H1 (cell line): ENCODE data around the gene ZBTB14. TPM values are rescaled to one million over a fixed set of nuclear protein-coding genes. Genes with fewer than 3 reads are reported as not detected.
A peak's percentile ranks its signal among the peaks of the same experiment; 100 is the strongest.

Experiments used
- CTCF ChIA-PET: fragments of 300-600 bp; sonication (Branson Sonifier 250); formaldehyde crosslinking; loops from one replicate; lab custom pipeline; 2021; ENCODE audit not compliant: partially characterized antibody; lab: Charles Lee
- POLR2A ChIA-PET: fragments of 300-600 bp; sonication (Branson Sonifier 250); formaldehyde crosslinking; loops from one replicate; lab custom pipeline; 2021; ENCODE audit warnings: inconsistent platforms; ENCODE audit not compliant: partially characterized antibody; lab: Charles Lee
- DNase-seq, 2 experiments: peaks; one replicate each; pipeline versions ENCODE4 v3.0.0 to v3.0.0-alpha.2; 2010 to 2022; ENCODE audit warnings: low spot score in 2 of 2, low read depth in 1 of 2, mixed read lengths in 1 of 2
- FAIRE-seq: peaks from 2 replicates; lab custom pipeline; 2011; peaks lifted over from hg19 to GRCh38; lab: Jason Lieb, UNC
- H2AFZ ChIP-seq: 2 replicates; pipeline ENCODE4 v1.8.1; 2012; ENCODE audit warnings: low read length, inconsistent platforms
- H2AK5ac ChIP-seq: 2 replicates; pipeline ENCODE4 v1.6.1; 2013; ENCODE audit warnings: low read depth, low read length
- H2BK120ac ChIP-seq: replicated peaks from 2 replicates; pipeline ENCODE3; 2013; ENCODE audit warnings: low read depth, low read length, inconsistent platforms
- H2BK12ac ChIP-seq: 2 replicates; pipeline ENCODE4 v1.6.1; 2013; ENCODE audit warnings: low read depth, low read length
- H2BK15ac ChIP-seq: 2 replicates; pipeline ENCODE4 v1.6.1; 2013; ENCODE audit warnings: low read length
- H2BK20ac ChIP-seq: 2 replicates; pipeline ENCODE4 v1.6.1; 2013; ENCODE audit warnings: low read length
- H2BK5ac ChIP-seq: 2 replicates; pipeline ENCODE4 v1.6.1; 2013; ENCODE audit warnings: low read depth, low read length
- H3K14ac ChIP-seq: 2 replicates; pipeline ENCODE4 v1.6.1; 2013; ENCODE audit warnings: inconsistent platforms; ENCODE audit not compliant: insufficient read length
- H3K18ac ChIP-seq: 2 replicates; pipeline ENCODE4 v1.6.1; 2013; ENCODE audit warnings: low read length; ENCODE audit errors: extremely low read depth
- H3K23ac ChIP-seq: 2 replicates; pipeline ENCODE4 v1.6.1; 2013; ENCODE audit warnings: inconsistent platforms; ENCODE audit not compliant: insufficient read length
- H3K23me2 ChIP-seq: 2 replicates; pipeline ENCODE4 v1.6.1; 2013; ENCODE audit warnings: low read depth, low read length
- H3K27ac ChIP-seq: 2 replicates; pipeline ENCODE4 v1.6.1; 2011; ENCODE audit warnings: low read depth, low read length, inconsistent platforms
- H3K27me3 ChIP-seq, 4 experiments: replicated peaks in 1 of 4; 1 replicate in 1 of 4; 2 replicates in 3 of 4; pipeline versions ENCODE4 v1.6.1 to v1.8.1; 2011 to 2013; ENCODE audit warnings: low read length in 3 of 4, mild to moderate bottlenecking in 3 of 4, inconsistent platforms in 2 of 4, mixed read lengths in 2 of 4, moderate library complexity in 1 of 4; ENCODE audit not compliant: control insufficient read depth in 3 of 4, insufficient read depth in 3 of 4; ENCODE audit errors: extremely low read depth in 1 of 4
- H3K36me3 ChIP-seq, 4 experiments: 2 replicates each; pipeline versions ENCODE4 v1.6.1 to v1.8.1; 2011 to 2013; ENCODE audit warnings: mild to moderate bottlenecking in 4 of 4, low read length in 3 of 4, moderate library complexity in 2 of 4, control low read depth in 1 of 4, inconsistent platforms in 1 of 4; ENCODE audit not compliant: insufficient read depth in 4 of 4, control insufficient read depth in 2 of 4
- H3K4ac ChIP-seq: replicated peaks from 2 replicates; pipeline ENCODE3; 2013; ENCODE audit warnings: low read length, low read depth, mixed read lengths, inconsistent platforms; ENCODE audit not compliant: insufficient read length
- H3K4me1 ChIP-seq, 4 experiments: replicated peaks in 1 of 4; 1 replicate in 1 of 4; 2 replicates in 3 of 4; pipeline versions ENCODE4 v1.6.1 to v1.8.1; 2011 to 2013; ENCODE audit warnings: low read length in 3 of 4, inconsistent platforms in 2 of 4, mixed read lengths in 1 of 4; ENCODE audit not compliant: insufficient read depth in 4 of 4, control insufficient read depth in 3 of 4
- H3K4me2 ChIP-seq, 2 experiments: 2 replicates each; pipeline versions ENCODE4 v1.6.1 to v1.8.1; 2011 to 2013; ENCODE audit warnings: low read depth in 2 of 2, low read length in 2 of 2, control low read depth in 1 of 2, inconsistent platforms in 1 of 2, mild to moderate bottlenecking in 1 of 2; ENCODE audit not compliant: insufficient read depth in 1 of 2
- H3K4me3 ChIP-seq, 4 experiments: fragments of 200-600, 300-600 bp in 1 of 4; sonication (generic), shearing (Covaris generic), sonication (Bioruptor Twin) in 1 of 4; 2 replicates each; pipeline versions ENCODE4 v1.5.1 to v1.8.1; 2011 to 2016; ENCODE audit warnings: low read length in 4 of 4, low read depth in 3 of 4, control low read depth in 2 of 4, inconsistent platforms in 2 of 4, mild to moderate bottlenecking in 2 of 4, mixed read lengths in 1 of 4, moderate library complexity in 1 of 4; ENCODE audit not compliant: insufficient read depth in 2 of 4; ENCODE audit errors: extremely low read depth in 1 of 4
- H3K56ac ChIP-seq: replicated peaks from 2 replicates; pipeline ENCODE3; 2013; ENCODE audit warnings: low read depth, mild to moderate bottlenecking, mixed read lengths, low read length, inconsistent platforms; ENCODE audit not compliant: insufficient read length
- H3K79me1 ChIP-seq: 2 replicates; pipeline ENCODE4 v1.6.1; 2013; ENCODE audit warnings: low read depth, low read length, control low read depth
- H3K79me2 ChIP-seq, 2 experiments: 2 replicates each; pipeline versions ENCODE4 v1.6.1 to v1.8.1; 2012 to 2013; ENCODE audit warnings: low read length in 2 of 2, mild to moderate bottlenecking in 2 of 2, inconsistent platforms in 1 of 2; ENCODE audit not compliant: insufficient read depth in 2 of 2, control insufficient read depth in 1 of 2
- H3K9ac ChIP-seq, 4 experiments: replicated peaks in 1 of 4; 1 replicate in 1 of 4; 2 replicates in 3 of 4; pipeline versions ENCODE4 v1.6.1 to v1.8.1; 2011 to 2013; ENCODE audit warnings: low read depth in 3 of 4, low read length in 3 of 4, control low read depth in 2 of 4, mild to moderate bottlenecking in 2 of 4, moderate library complexity in 2 of 4, inconsistent platforms in 1 of 4; ENCODE audit errors: extremely low read depth in 1 of 4
- H3K9me3 ChIP-seq, 2 experiments: 2 replicates each; pipeline versions ENCODE4 v1.6.1 to v1.8.1; 2012 to 2013; ENCODE audit warnings: mild to moderate bottlenecking in 2 of 2, moderate library complexity in 2 of 2, control low read depth in 1 of 2, inconsistent platforms in 1 of 2, low read depth in 1 of 2, low read length in 1 of 2, mixed read lengths in 1 of 2; ENCODE audit not compliant: insufficient read depth in 2 of 2
- H4K20me1 ChIP-seq, 2 experiments: replicated peaks in 1 of 2; 2 replicates each; pipeline versions ENCODE3 to v1.8.1; 2011 to 2013; ENCODE audit warnings: inconsistent platforms in 2 of 2, low read length in 2 of 2, mild to moderate bottlenecking in 1 of 2; ENCODE audit not compliant: insufficient read depth in 2 of 2, control insufficient read depth in 1 of 2
- H4K5ac ChIP-seq: 2 replicates; pipeline ENCODE4 v1.6.1; 2013; ENCODE audit warnings: low read length, low read depth, mixed read lengths, inconsistent platforms; ENCODE audit not compliant: insufficient read length
- H4K8ac ChIP-seq: 2 replicates; pipeline ENCODE4 v1.8.0; 2013; ENCODE audit warnings: mild to moderate bottlenecking, moderate library complexity, low read length, inconsistent platforms; ENCODE audit not compliant: insufficient read depth; ENCODE audit errors: extremely low read depth
- H4K91ac ChIP-seq: replicated peaks from 2 replicates; pipeline ENCODE3; 2013; ENCODE audit warnings: low read length, mixed read lengths, inconsistent platforms; ENCODE audit not compliant: insufficient read length
- CBX8 ChIP-seq: fragments of 300-800, 300-1000 bp; sonication (generic); IDR thresholded peaks from 2 replicates; pipeline ENCODE4 v1.7.1; 2016; ENCODE audit warnings: low read depth, low read length, borderline replicate concordance
- SIX5 ChIP-seq: IDR thresholded peaks from 2 replicates; pipeline ENCODE4 v1.6.1; 2011; ENCODE audit warnings: mild to moderate bottlenecking, low read depth, low read length
- WGBS, 2 experiments: shearing (Covaris generic) in 1 of 2; methylation state at CpG; one replicate each; pipeline versions ENCODE4 v1.1.6 to v1.1.7; 2013 to 2015; ENCODE audit warnings: low lambda C conversion rate in 2 of 2, mixed read lengths in 2 of 2, inconsistent platforms in 1 of 2, low coverage in 1 of 2, missing lambda C conversion rate in 1 of 2; ENCODE audit not compliant: insufficient replicate concordance in 2 of 2, insufficient coverage in 1 of 2, insufficient read length in 1 of 2; ENCODE audit errors: extremely low coverage in 1 of 2, missing lambda C conversion rate in 1 of 2; 5-methylcytosine and 5-hydroxymethylcytosine counted together
- polyA plus RNA-seq, 7 experiments: library from polyadenylated mRNA; depleted of rRNA in 3 of 7; stranded (reverse) in 5 of 7; unstranded in 2 of 7; fragments of >200 nt in 5 of 7; fragments of 200-250 nt in 2 of 7; gene quantifications; 1 replicate in 5 of 7; 2 replicates in 1 of 7; 4 replicates in 1 of 7; pipeline versions ENCODE4 v1.2.1 to v1.2.3, GENCODE V29; 2011 to 2013; ENCODE audit warnings: missing spikeins in 2 of 7, mixed read lengths in 2 of 7
- total RNA-seq: library from RNA; stranded (reverse); fragmentation: NEBNext Ultra II Directional; extraction: Animal tissue kit (Norgen Biotek cat#: 25700); gene quantifications from 2 replicates; pipeline ENCODE4 v1.2.1, GENCODE V29; 2021

The ZBTB14 gene
- total and polyA plus RNA-seq, 2 of the 8 experiments (the other 6 are each of a cell fraction or from before 2014, with no cell fraction given), result 5.2 to 18.3 TPM

DNA sequence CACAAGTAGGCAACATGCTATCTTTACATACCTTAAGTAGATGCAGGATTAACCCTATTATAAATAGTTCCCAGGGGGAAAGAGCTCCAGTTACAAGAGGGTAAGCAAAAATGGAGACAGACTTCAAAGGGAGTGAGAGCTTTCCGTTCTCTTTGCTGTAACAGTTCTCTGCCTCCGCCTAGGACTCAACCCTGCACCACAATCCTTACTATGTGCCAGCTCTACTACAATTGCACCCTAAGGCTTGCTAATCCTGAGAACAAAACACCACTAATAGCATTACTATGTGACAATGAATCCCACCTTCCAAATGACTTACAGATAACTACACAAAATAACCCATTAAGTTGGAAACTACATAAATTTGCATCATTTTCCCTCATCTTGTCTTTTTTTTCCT, 7.7 kb downstream of the ZBTB14 start:
- no peak for FAIRE-seq
- H3K23me2 ChIP-seq, result no peaks in the 10 kb centered on the region
- no peaks in the 10 kb centered on the region for H3K9me3 ChIP-seq
- no peak overlapping the region for H2AK5ac ChIP-seq
- POLR2A ChIA-PET, result interaction anchor here (2.7 kb wide), 1 partner anchor 8 kb away, joined by 11 read pairs; the partner anchor contains the start of gene ZBTB14
- peaks cover 0 to 6% (median 3%) of the 10 kb centered on the region in 4 experiments; a peak in 3 of 7 replicates for H3K4me1 ChIP-seq
- H4K91ac ChIP-seq, result no peak overlapping the region
- no peak overlapping the region for H2BK120ac ChIP-seq
- 60% methylated on average over 2 of the region's 2 CpGs; no CpG with 5 or more reads in 1 of the 2 experiments for WGBS, 2 experiments
- H3K18ac ChIP-seq, result no peak overlapping the region
- H3K56ac ChIP-seq, result no peak overlapping the region
- no peak overlapping the region for H3K14ac ChIP-seq
- no peak overlapping the region for H4K5ac ChIP-seq
- H4K8ac ChIP-seq, result no peak overlapping the region
- H2BK20ac ChIP-seq, result no peak overlapping the region
- H3K9ac ChIP-seq, result no peak overlapping the region
- H3K79me2 ChIP-seq, result no peaks in the 10 kb centered on the region; a peak in 1 of 4 replicates
- no peak overlapping the region for H3K4me3 ChIP-seq
- H3K27me3 ChIP-seq, result no peaks in the 10 kb centered on the region
- no peak overlapping the region for H3K4ac ChIP-seq
- H3K4me2 ChIP-seq, result 0 out of 4 replicates have a peak overlapping the region, but pooled peaks of 1 of the 2 experiments have one; percentile 2
- H3K36me3 ChIP-seq, result peaks cover 2 to 17% (median 14%) of the 10 kb centered on the region in 4 experiments; a peak in 6 of 8 replicates
- H4K20me1 ChIP-seq, result no peaks in the 10 kb centered on the region
- no peaks in the 10 kb centered on the region for H3K79me1 ChIP-seq
- DNase-seq, result no peak
- TF ChIP-seq CBX8 (no peak), SIX5 (no peak)
- TF ChIP-seq, all 59 proteins: peak for 0
- Histone ChIP-seq H2AFZ (no peak overlapping the region), H2BK5ac (no peak overlapping the region), H3K27ac (no peak overlapping the region), H2BK15ac (no peak overlapping the region), H2BK12ac (no peak overlapping the region), H3K23ac (no peak overlapping the region)
- CTCF ChIA-PET, result interaction anchor here (2.0 kb wide), 1 partner anchor 215 kb away, joined by 7 read pairs; no protein-coding TSS in a partner anchor
